ENCODE measurements around the gene DUSP14. TPM values are rescaled to one million over a fixed set of nuclear protein-coding genes. Genes with fewer than 3 reads are reported as not detected.

DUSP14 gene
- total RNA-seq, 1 donor from 2014 or later: 17.3 TPM

DNA sequence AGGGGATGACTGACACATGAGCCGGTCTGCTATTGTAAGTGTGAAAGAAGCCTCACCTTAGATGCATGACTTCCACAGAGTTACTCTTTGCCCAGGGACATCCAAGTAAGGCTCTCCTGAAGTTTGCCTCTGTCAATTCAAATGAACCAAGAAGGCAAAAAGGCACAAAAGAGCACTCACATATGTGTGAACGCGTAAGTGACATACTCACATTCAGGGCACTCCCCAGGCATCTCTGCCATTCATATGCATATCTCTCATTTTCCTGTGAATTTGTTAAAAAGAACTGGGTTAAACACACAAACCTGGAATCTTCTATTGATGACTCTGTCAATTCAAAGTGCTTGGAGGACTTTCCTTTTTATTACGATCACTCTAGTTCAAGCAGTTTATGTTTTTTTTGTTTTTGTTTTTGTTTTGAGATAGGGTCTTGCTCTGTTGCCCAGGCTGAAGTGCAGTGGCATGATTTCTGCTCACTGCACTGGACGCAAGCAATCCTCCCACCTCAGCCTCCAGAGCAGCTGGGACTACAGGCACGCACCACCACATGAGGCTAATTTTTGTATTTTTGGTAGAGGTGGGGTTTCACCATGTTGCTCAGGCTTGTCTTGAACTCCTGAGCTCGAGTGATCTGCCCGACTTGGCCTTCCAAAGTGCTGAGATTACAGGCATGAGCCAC is 49.4 kb downstream of the DUSP14 start:
- Histone ChIP-seq H3K27ac (no peak overlapping the region), H3F3A (ENCODE audit: low read depth) (peaks cover 24% of the 10 kb centered on the region), H3K79me2 (ENCODE audit: low read depth) (no peaks in the 10 kb centered on the region), H3K4me3 (no peak overlapping the region), H4K20me1 (ENCODE audit: low read depth) (peaks cover 26% of the 10 kb centered on the region), H3K4me2 (no peak overlapping the region), H3K4me1 (peaks cover 25% of the 10 kb centered on the region), H3K9me3 (ENCODE audit: low read depth) (no peaks in the 10 kb centered on the region), H3K9ac (no peak overlapping the region), H3K36me3 (peaks cover 9% of the 10 kb centered on the region), H3K27me3 (no peaks in the 10 kb centered on the region), H2AFZ (replicated peaks) (no peak overlapping the region)
- no peaks in the 10 kb centered on the region for H3K9me3 Mint-ChIP-seq
- peaks cover 36% of the 10 kb centered on the region for H3K36me3 Mint-ChIP-seq
- H3K4me1 Mint-ChIP-seq: peaks cover 15% of the 10 kb centered on the region
- no peak overlapping the region for H3K27ac Mint-ChIP-seq
- H3K27me3 Mint-ChIP-seq (ENCODE audit: insufficient read depth, low read depth): peaks cover 2% of the 10 kb centered on the region
- DNase-seq (ENCODE audit: low spot score): no peak
- TF ChIP-seq, protein P1, sequence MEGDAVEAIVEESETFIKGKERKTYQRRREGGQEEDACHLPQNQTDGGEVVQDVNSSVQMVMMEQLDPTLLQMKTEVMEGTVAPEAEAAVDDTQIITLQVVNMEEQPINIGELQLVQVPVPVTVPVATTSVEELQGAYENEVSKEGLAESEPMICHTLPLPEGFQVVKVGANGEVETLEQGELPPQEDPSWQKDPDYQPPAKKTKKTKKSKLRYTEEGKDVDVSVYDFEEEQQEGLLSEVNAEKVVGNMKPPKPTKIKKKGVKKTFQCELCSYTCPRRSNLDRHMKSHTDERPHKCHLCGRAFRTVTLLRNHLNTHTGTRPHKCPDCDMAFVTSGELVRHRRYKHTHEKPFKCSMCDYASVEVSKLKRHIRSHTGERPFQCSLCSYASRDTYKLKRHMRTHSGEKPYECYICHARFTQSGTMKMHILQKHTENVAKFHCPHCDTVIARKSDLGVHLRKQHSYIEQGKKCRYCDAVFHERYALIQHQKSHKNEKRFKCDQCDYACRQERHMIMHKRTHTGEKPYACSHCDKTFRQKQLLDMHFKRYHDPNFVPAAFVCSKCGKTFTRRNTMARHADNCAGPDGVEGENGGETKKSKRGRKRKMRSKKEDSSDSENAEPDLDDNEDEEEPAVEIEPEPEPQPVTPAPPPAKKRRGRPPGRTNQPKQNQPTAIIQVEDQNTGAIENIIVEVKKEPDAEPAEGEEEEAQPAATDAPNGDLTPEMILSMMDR (IDR thresholded peaks at IDR 0.05): no peak
- TF ChIP-seq EZH2 (IDR thresholded peaks at IDR 0.05) (no peak), EZH2phosphoT487 (IDR thresholded peaks at IDR 0.05) (no peak)
- H3K4me3 Mint-ChIP-seq: no peak overlapping the region

DNA sequence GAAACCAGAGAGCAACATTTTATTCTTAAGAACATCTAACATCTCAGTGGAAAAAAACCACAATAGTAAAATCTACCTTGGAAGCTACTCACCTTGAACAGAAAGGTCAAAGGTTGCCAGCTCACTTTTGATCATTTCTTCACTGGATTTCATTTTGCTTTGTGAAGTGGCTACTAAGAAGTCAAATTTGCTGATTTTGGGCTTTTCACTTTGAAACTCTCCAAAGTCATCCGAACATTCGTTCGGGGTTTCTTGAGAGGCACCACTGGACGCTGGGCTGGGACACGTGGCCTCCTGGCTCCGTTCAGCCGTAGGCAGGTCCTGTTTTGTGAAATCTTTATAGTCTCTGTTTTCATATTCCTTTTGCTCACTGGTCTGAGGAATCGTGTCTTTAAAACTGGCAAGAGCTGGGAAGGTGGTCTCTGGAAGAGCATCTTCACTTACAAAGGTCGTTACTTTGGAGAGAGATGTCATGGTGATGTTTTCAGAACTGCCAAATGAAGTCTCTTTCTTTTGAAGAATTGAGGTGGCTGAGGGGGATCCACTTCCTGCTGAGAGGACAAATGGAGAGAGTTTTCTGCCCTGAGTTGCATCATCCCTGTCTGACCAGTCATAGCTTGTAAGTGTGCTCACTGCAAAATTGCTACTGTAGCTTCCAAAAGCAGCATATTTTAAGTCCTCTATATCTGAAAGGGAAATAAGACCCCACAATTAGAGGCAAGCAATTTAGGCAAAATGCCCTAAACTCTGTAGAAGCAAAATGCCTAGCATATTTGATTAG is 52.4 kb downstream of the DUSP14 start:
- H3K9me3 ChIP-seq (ENCODE audit: low read depth): no peaks in the 10 kb centered on the region
- Mint-ChIP-seq H3K4me1 (peaks cover 15% of the 10 kb centered on the region), H3K9me3 (no peaks in the 10 kb centered on the region), H3K27me3 (ENCODE audit: insufficient read depth, low read depth) (peaks cover 2% of the 10 kb centered on the region), H3K27ac (no peak overlapping the region), H3K4me3 (no peak overlapping the region), H3K36me3 (peaks cover 37% of the 10 kb centered on the region)
- no peak overlapping the region for H2AFZ ChIP-seq (replicated peaks)
- peaks cover 9% of the 10 kb centered on the region for H3K36me3 ChIP-seq
- H3K79me2 ChIP-seq (ENCODE audit: low read depth): peaks cover 7% of the 10 kb centered on the region
- TF ChIP-seq, protein P1 (IDR thresholded peaks at IDR 0.05): no peak
- no peak for TF ChIP-seq EZH2 (IDR thresholded peaks at IDR 0.05)
- TF ChIP-seq EZH2phosphoT487 (IDR thresholded peaks at IDR 0.05): no peak
- no peaks in the 10 kb centered on the region for H3K27me3 ChIP-seq
- peak overlapping the region; percentile 29 for H3K27ac ChIP-seq
- H3F3A ChIP-seq (ENCODE audit: low read depth): peaks cover 24% of the 10 kb centered on the region
- no peak overlapping the region for H3K9ac ChIP-seq
- peaks cover 39% of the 10 kb centered on the region for H4K20me1 ChIP-seq (ENCODE audit: low read depth)
- H3K4me1 ChIP-seq: peaks cover 27% of the 10 kb centered on the region
- no peak for DNase-seq (ENCODE audit: low spot score)
- H3K4me2 ChIP-seq: peak overlapping the region; percentile 36
- H3K4me3 ChIP-seq: no peak overlapping the region

DNA sequence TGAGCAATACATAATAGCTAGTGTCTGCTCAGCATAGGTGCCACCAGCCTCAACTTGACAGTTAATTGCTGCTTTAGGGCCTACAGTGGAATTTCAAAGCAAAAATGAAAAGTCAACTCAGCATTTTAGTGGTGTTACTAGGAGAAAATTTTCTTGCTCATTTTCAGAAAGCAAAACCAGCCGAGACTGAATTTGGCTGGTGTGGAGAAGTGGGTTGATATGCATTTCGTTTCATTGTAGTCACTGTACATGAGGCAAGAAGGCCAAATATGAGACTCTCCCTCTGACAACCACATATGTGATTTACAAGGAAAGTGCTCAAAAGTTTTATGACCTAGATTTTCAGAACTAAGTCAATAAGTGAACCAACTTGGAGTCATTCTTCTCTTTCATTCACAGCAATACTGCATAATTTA is 54.0 kb downstream of the DUSP14 start:
- H3K27me3 ChIP-seq: no peaks in the 10 kb centered on the region
- peaks cover 37% of the 10 kb centered on the region for H3K4me1 ChIP-seq
- TF ChIP-seq, protein P1 (IDR thresholded peaks at IDR 0.05): no peak
- TF ChIP-seq EZH2phosphoT487 (IDR thresholded peaks at IDR 0.05) (no peak), EZH2 (IDR thresholded peaks at IDR 0.05) (no peak)
- Mint-ChIP-seq H3K4me1 (peaks cover 18% of the 10 kb centered on the region), H3K36me3 (peaks cover 27% of the 10 kb centered on the region), H3K9me3 (no peaks in the 10 kb centered on the region), H3K27ac (no peak overlapping the region), H3K4me3 (no peak overlapping the region), H3K27me3 (ENCODE audit: insufficient read depth, low read depth) (peaks cover 2% of the 10 kb centered on the region)
- H3K9me3 ChIP-seq (ENCODE audit: low read depth): no peaks in the 10 kb centered on the region
- no peak for DNase-seq (ENCODE audit: low spot score)
- H4K20me1 ChIP-seq (ENCODE audit: low read depth): peaks cover 55% of the 10 kb centered on the region
- H3K36me3 ChIP-seq: peaks cover 4% of the 10 kb centered on the region
- no peak overlapping the region for H2AFZ ChIP-seq (replicated peaks)
- H3K27ac ChIP-seq: no peak overlapping the region
- H3K4me2 ChIP-seq: no peak overlapping the region
- H3K79me2 ChIP-seq (ENCODE audit: low read depth): peaks cover 7% of the 10 kb centered on the region
- peaks cover 24% of the 10 kb centered on the region for H3F3A ChIP-seq (ENCODE audit: low read depth)
- H3K4me3 ChIP-seq: no peak overlapping the region
- H3K9ac ChIP-seq: no peak overlapping the region
